HTERT RPE-1 (cell line): ENCODE measurements around the gene POU2F1.

Experiments used
- in situ Hi-C: fragments of 300-500 bp; cut with MboI; formaldehyde crosslinking; loops from 4 replicates; pipeline ENCODE4 v1.14.3; 2020; ENCODE audit warnings: low sequenced_read_pairs

The POU2F1 gene

GRCh38 chr1:167412072-167412471 is 191.4 kb downstream of the POU2F1 start:
- in situ Hi-C loops, result no loop called here

GRCh38 chr1:167412920-167413319 is 192.2 kb downstream of the POU2F1 start:
- in situ Hi-C loops, result no loop called here

GRCh38 chr1:167413328-167413727 is 192.6 kb downstream of the POU2F1 start:
- in situ Hi-C loops, result no loop called here

GRCh38 chr1:167416506-167416905 is 195.8 kb downstream of the POU2F1 start:
- in situ Hi-C loops, result no loop called here

GRCh38 chr1:167418391-167418790 is 197.7 kb downstream of the POU2F1 start:
- in situ Hi-C loops, result no loop called here

GRCh38 chr1:167419245-167419644 is 198.6 kb downstream of the POU2F1 start:
- in situ Hi-C loops, result no loop called here

GRCh38 chr1:167420510-167420909 is 199.8 kb downstream of the POU2F1 start:
- in situ Hi-C loops, result no loop called here

- in situ Hi-C loops, result no loop called here
These were observed 203.3 kb downstream of the POU2F1 start for GRCh38 chr1:167423684-167424619.

- in situ Hi-C loops, result no loop called here
These were observed 204.8 kb downstream of the POU2F1 start for GRCh38 chr1:167425482-167425881.

GRCh38 chr1:167426716-167427115 is 206.0 kb downstream of the POU2F1 start:
- in situ Hi-C loops, result no loop called here

GRCh38 chr1:167427848-167428247 is 207.2 kb downstream of the POU2F1 start:
- in situ Hi-C loops, result no loop called here

- in situ Hi-C loops, result no loop called here
These were observed 207.7 kb downstream of the POU2F1 start for GRCh38 chr1:167428395-167428794.

GRCh38 chr1:167429612-167430011 is 208.9 kb downstream of the POU2F1 start:
- in situ Hi-C loops, result no loop called here

- in situ Hi-C loops, result no loop called here
These were observed 209.6 kb downstream of the POU2F1 start for GRCh38 chr1:167430134-167430848.

GRCh38 chr1:167430849-167431242 is 210.2 kb downstream of the POU2F1 start:
- in situ Hi-C loops, result no loop called here

GRCh38 chr1:167431261-167431908 is 210.7 kb downstream of the POU2F1 start:
- in situ Hi-C loops, result no loop called here

GRCh38 chr1:167431909-167432650 is 211.4 kb downstream of the POU2F1 start:
- in situ Hi-C loops, result no loop called here

- in situ Hi-C loops, result no loop called here
These were observed 212.1 kb downstream of the POU2F1 start for GRCh38 chr1:167432780-167433179.

GRCh38 chr1:167433884-167434283 is 213.2 kb downstream of the POU2F1 start:
- in situ Hi-C loops, result no loop called here

GRCh38 chr1:167434306-167434705 is 213.6 kb downstream of the POU2F1 start:
- in situ Hi-C loops, result no loop called here

- in situ Hi-C loops, result no loop called here
These were observed 214.8 kb downstream of the POU2F1 start for GRCh38 chr1:167435484-167435883.
